Measurements from ENCODE around the gene LEKR1.
"Not testable (repeated sequence)": the region's sequence is repeated elsewhere in the genome, so short reads cannot be mapped to it uniquely, and the experiment has no call there.

LEKR1 gene

GRCh38 chr3:156873906-156874305 lies 47.8 kb downstream of the LEKR1 start:
- Histone ChIP-seq H3K27me3 (ENCODE audit: insufficient read depth, poor library complexity, severe bottlenecking) (no peaks in the 10 kb centered on the region), H3K36me3 (ENCODE audit: low read depth) (no peaks in the 10 kb centered on the region), H3K9me3 (ENCODE audit: severe bottlenecking) (peaks cover 14% of the 10 kb centered on the region), H3K4me3 (ENCODE audit: severe bottlenecking) (no peak overlapping the region), H3K4me1 (ENCODE audit: insufficient read depth, poor library complexity, severe bottlenecking) (no peaks in the 10 kb centered on the region), H3K27ac (ENCODE audit: poor library complexity, severe bottlenecking) (no peak overlapping the region)
- no peak for DNase-seq (ENCODE audit: low spot score)
- TF ChIP-seq CTCF (IDR thresholded peaks at IDR 0.05; ENCODE audit: poor library complexity, severe bottlenecking) = no peak
- ATAC-seq (ENCODE audit: low read depth) = no peak

DNA sequence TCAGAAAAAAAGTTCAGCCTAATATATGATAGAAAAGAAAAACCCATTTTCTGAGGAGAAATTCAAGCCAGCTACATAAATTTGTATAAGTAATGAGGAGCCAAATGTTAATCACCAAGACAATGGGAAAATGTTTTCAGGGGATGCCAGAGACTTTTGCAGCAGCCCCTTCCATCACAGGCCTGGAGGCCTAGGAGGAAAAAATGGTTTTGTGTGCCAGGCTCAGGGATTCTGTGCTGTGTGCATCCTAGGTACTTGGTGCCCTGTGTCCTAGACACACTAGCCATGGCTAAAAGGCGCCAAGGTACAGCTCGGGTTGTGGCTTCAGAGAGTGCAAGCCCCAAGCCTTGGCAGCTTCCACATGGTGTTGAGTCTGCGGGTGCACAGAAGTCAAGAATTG lies 53.3 kb downstream of the LEKR1 start:
- not testable (repeated sequence) for H3K4me3 ChIP-seq (ENCODE audit: severe bottlenecking); H3K36me3 ChIP-seq (ENCODE audit: low read depth); ATAC-seq (ENCODE audit: low read depth); H3K4me1 ChIP-seq (ENCODE audit: insufficient read depth, poor library complexity, severe bottlenecking); H3K27me3 ChIP-seq (ENCODE audit: insufficient read depth, poor library complexity, severe bottlenecking); DNase-seq (ENCODE audit: low spot score); H3K27ac ChIP-seq (ENCODE audit: poor library complexity, severe bottlenecking)
- H3K9me3 ChIP-seq (ENCODE audit: severe bottlenecking) = peaks cover 10% of the 10 kb centered on the region

DNA sequence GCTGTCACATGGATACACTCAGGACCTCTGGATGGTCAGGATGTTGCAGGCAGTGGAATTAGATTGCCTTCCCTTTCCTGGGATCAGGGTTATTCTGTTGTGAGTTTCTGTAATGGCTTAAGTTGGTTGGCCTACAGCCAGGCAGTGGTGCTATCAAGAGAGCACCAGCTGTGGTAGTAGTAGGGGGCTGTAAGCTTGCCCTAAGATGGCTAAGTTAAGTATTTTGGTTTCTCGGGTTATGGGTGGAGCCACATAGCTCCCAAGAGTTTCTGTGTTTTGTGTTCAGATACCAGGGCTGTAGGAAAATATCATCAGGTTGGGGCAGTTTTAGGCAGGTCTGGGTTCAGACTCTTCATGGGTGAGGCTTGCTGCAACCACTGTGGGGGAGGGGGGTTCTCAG lies 59.6 kb downstream of the LEKR1 start:
- no peak for TF ChIP-seq CTCF (IDR thresholded peaks at IDR 0.05; ENCODE audit: poor library complexity, severe bottlenecking)
- no peaks in the 10 kb centered on the region for H3K36me3 ChIP-seq (ENCODE audit: low read depth)
- H3K4me1 ChIP-seq (ENCODE audit: insufficient read depth, poor library complexity, severe bottlenecking) = no peaks in the 10 kb centered on the region
- no peak overlapping the region for H3K4me3 ChIP-seq (ENCODE audit: severe bottlenecking)
- peaks cover 3% of the 10 kb centered on the region for H3K9me3 ChIP-seq (ENCODE audit: severe bottlenecking)
- DNase-seq (ENCODE audit: low spot score) (no peak), ATAC-seq (ENCODE audit: low read depth) (no peak)
- no peaks in the 10 kb centered on the region for H3K27me3 ChIP-seq (ENCODE audit: insufficient read depth, poor library complexity, severe bottlenecking)
- H3K27ac ChIP-seq (ENCODE audit: poor library complexity, severe bottlenecking) = no peak overlapping the region

- Histone ChIP-seq H3K36me3 (ENCODE audit: low read depth) (no peaks in the 10 kb centered on the region), H3K4me3 (ENCODE audit: severe bottlenecking) (no peak overlapping the region), H3K9me3 (ENCODE audit: severe bottlenecking) (peaks cover 3% of the 10 kb centered on the region), H3K4me1 (ENCODE audit: insufficient read depth, poor library complexity, severe bottlenecking) (no peaks in the 10 kb centered on the region), H3K27ac (ENCODE audit: poor library complexity, severe bottlenecking) (no peak overlapping the region), H3K27me3 (ENCODE audit: insufficient read depth, poor library complexity, severe bottlenecking) (no peaks in the 10 kb centered on the region)
- TF ChIP-seq CTCF (IDR thresholded peaks at IDR 0.05; ENCODE audit: poor library complexity, severe bottlenecking) = no peak
- DNase-seq (ENCODE audit: low spot score) (no peak), ATAC-seq (ENCODE audit: low read depth) (no peak)
These were observed 62.0 kb downstream of the LEKR1 start for GRCh38 chr3:156888176-156888575.

DNA sequence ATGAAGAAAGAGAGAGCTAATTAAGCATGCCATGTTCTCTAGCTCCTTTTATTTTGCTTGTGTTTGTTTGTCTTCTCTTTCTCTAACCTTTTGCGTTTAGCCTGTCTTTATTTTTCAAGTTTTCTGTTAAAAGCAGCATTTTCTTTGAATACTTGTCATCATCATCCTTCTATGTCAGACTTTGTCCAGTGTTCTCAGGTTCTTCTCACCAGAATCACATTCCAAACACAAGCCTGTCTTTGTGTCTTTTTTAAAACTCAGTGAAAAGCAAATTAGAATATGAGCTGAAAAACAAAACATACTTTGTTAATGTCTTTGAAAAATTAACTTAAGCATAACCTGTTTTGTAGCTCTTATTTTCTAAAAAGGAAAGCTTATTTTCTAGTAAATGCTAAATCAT lies 62.4 kb downstream of the LEKR1 start:
- Histone ChIP-seq H3K9me3 (ENCODE audit: severe bottlenecking) (peaks cover 3% of the 10 kb centered on the region), H3K36me3 (ENCODE audit: low read depth) (no peaks in the 10 kb centered on the region), H3K4me1 (ENCODE audit: insufficient read depth, poor library complexity, severe bottlenecking) (no peaks in the 10 kb centered on the region), H3K27ac (ENCODE audit: poor library complexity, severe bottlenecking) (no peak overlapping the region), H3K27me3 (ENCODE audit: insufficient read depth, poor library complexity, severe bottlenecking) (no peaks in the 10 kb centered on the region), H3K4me3 (ENCODE audit: severe bottlenecking) (no peak overlapping the region)
- no peak for TF ChIP-seq CTCF (IDR thresholded peaks at IDR 0.05; ENCODE audit: poor library complexity, severe bottlenecking)
- ATAC-seq (ENCODE audit: low read depth) = no peak
- no peak for DNase-seq (ENCODE audit: low spot score)

All from RWPE2 (cell line).